NCI-H774 (cell line): ENCODE data around the gene CLTCL1.

Experiments
- DNase-seq: peaks from one replicate; lab custom pipeline; 2025; lab: John Stamatoyannopoulos, UW

CLTCL1 gene

DNA sequence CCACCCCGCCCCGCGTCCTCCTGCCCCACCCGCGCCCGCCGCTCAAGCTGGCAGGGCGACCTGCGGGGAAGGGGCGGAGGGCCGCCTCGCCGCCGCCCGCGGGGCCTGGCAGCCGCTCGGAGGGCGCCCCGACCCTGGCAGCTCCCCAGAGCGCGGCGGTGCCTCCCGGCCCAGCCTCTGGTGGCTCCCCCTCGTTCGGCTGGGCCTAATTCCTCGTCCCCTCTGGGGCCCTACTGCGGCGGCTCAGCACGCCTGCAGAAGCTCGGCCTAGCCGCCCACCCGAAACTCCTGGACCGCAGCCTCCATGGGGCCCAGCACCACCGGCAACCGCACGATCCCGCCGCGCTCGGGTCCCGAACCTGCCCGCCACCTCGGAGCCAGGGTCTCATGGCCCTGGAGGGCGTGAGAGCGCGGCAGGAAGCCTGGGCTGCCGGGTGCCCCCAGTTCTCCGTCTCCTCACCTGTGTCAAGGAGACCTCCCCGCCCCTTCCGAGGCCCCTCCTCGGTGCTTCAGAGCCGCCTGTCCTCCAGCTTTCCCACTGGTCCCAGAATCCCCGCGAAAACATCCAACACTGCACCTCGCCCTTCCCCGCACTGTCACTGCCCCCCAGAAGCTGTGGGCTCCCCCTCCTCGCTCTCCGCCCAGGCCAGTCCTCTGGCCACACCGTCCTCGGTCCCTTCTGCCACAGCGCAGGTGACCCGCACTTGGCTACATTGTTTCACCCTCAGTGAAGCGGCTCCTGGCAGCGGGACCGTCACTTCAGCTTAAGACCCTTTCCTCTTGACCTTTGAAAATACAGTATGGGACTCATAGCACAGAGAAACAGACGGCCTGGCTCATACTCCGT lies 140.8 kb downstream of the CLTCL1 start:
- no peak for DNase-seq

- DNase-seq: no peak
Observed at GRCh38 chr22:19149991-19150390, 141.5 kb downstream of the CLTCL1 start, which contains the start of gene GSC2. Gene GSC2, minus strand, starts transcription at chr22:19150292. Its CDS starts 9 bp downstream, at chr22:19150283.

DNA sequence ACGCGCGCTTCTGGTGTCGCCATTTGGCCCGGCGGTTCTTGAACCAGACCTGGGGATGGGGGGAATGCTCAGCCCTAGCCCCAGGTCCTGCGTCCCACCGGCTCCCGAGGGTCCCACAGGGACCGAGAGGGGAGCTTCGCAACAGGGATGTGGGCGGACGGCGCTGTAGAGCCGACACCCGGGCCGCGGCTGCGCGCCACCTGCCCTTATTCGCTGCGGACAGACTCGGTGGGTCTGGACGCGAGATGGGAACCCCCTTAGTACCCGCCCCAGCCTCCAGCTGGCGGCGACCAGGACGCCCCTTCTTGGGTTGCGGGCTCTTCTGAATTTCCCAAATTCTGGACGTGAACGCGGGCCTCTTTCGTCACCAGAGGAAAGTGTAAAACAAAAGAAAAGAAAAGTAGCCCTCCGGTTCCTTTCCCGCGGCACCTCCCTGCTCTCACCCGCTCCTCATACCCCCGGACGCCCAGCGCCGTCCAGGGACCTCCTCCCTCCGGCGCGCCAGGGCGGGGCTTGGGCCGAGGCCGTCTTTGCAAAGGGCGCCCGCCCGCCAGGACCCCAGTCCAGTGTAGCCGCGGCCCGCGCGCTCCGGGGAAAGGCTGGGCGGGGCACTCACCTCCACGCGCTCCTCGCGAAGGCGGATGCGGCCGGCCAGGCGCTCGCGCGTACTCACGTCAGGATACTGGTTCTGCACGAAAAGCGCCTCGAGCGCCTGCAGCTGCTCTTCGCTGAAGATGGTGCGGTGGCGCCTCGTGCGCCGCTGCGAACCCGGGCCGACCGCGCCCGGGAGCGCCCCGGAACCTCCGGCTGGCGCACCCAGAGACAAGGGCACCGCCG lies 142.3 kb downstream of the CLTCL1 start:
- DNase-seq: no peak

DNA sequence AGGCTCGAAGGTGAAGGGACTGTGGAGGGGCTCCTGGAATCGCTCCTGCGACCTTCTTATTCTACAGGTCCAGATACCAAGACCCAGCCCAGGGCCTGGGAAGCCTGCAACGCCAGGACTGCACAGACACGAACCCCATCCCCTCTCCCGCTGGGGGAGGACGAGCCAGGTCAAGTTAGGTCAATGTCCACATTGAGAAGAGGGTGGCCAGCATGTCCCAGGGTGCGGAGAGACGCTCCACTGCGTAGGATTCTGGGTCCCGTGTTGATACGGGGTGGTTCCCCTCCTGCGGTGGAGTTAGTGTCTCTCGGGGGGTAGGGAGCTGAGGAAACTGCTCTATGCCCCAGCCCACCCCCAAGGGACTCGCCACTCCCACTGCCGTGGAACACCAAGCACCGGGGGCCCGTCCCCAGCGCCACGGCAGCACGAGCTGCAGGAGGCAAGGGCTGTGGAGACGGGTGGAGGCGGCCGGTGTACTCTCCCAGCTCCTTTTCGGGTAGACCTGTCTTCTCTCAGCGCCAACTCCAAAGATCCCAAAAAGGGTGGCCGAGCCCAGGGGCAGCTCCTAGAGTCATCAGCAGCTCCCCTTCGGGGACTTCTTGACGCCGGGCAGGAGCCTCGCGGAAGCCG lies 143.0 kb downstream of the CLTCL1 start:
- DNase-seq: no peak

GRCh38 chr22:19147195-19147780 lies 144.2 kb downstream of the CLTCL1 start:
- DNase-seq: no peak

DNA sequence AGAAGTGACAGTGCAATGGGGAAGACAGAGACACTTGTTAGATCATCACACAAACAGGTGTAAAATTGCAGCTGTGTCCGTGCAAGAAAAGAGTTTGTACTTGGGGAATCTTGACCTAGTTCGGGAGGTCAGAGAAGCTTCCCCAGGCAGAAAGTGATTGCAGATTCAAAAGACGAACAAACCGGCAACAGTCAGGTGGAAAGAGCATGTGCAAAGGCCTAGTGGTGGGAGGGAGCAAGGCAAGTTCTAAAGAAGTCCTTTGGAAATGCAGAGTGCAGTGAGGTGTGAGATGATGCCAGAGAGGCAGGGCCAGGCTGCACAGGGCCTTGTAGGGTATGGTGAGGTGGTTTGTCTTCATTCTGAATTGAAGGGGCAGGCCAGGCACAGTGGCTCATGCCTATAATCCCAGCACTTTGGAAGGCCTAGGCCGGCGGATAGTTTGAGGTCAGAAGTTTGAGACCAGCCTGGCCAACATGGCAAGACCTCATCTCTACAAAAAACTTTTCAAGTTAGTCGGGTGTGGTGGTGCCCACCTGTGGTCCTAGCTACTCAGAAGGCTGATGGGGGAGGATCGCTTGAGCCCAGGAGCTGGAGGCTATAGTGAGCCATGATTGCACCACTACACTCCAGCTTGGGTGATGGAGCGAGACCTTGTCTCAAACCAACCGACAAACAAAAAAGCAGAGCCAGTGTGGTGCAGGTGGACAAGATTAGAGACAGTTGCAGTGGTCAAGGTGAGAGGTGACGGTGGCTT lies 145.1 kb downstream of the CLTCL1 start:
- DNase-seq: no peak

GRCh38 chr22:19143967-19144400 lies 147.5 kb downstream of the CLTCL1 start:
- no peak for DNase-seq

GRCh38 chr22:19143212-19143611 lies 148.3 kb downstream of the CLTCL1 start:
- DNase-seq: no peak

- no peak for DNase-seq
Observed at GRCh38 chr22:19142394-19142793, 149.1 kb downstream of the CLTCL1 start.

- DNase-seq: no peak
Observed at GRCh38 chr22:19139974-19140373, 151.5 kb downstream of the CLTCL1 start.

- DNase-seq: no peak
Observed at GRCh38 chr22:19139001-19139356, 152.5 kb downstream of the CLTCL1 start.

- no peak for DNase-seq
Observed at GRCh38 chr22:19138217-19139000, 153.1 kb downstream of the CLTCL1 start.

DNA sequence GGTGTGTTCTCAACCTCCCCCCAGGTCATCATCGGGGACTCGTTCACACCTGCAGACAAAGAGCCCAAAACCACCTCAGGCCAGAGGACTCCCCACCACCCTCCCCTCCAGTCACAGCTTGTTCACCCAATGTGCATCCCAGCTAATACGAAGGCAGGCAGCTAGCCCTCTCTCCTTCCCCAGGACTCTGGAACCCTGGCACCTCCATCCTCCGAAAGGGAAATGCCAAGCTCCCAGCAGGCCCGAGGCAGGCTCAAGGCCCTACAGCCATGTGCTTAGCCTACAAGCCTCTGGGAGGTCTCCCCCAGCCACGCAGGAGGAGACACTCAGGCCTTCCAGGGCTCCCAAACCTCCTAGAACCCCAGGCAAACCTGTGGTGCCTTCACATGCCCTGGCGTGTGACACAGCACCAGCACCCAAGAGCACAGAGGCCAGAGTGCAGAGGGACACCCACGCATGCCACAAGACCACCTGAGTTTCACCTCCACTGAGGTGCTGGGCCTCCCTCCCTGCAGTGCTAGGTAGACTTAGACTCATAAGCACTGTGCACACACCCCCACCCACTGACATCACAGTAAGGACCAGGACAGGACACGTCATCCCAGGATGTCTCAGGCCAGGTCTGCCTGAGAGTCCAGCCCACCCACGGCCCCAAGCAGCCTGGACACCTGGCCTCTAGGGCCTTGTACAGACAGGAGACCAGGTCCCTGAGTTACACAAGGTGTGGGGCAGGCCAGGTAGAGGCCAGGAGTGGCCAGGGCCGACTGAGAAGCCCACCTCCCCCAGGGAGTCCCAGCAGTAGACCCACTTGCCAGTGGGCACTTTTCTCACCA lies 153.9 kb downstream of the CLTCL1 start:
- DNase-seq: no peak

DNA sequence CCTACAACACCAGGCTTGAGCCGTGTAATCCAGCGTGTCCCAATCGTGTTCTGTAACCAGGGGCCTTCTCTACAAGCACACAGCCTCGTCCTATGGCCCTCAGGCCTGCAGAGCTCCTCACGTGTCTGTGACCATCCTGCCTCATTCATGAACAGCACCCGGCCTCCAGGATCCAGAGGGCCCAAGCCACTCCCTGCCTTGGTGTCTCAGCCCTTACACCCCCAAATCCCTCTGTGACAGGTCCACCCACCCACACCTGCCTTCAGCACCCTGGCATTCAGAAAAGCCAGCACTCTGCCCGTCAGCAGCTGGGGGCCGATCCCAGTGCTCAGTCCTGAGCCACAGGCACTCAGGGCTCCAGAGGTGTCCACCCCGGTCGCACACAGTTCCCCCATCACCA lies 154.6 kb downstream of the CLTCL1 start:
- no peak for DNase-seq

DNA sequence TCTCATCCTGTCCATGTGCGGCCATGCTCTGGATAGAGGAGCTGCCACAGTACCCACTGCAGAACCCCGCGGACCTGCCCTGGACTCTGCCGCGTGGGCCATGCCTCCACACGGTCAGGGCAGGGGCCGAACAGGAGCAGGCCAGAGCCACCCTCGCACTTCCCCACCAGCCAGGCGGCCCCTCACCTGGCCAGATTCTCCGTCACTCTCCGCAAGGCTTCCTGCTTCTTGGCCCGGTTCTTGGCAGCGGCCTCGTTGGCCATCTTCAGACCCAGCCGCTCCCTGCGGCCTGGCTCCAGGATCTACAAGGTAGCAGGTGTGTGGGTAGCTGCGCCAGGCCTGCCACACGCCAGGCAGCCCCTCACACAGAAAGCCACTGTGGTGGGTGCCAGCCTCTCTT lies 156.6 kb downstream of the CLTCL1 start:
- no peak for DNase-seq

GRCh38 chr22:19134176-19134831 lies 157.2 kb downstream of the CLTCL1 start:
- DNase-seq: no peak

GRCh38 chr22:19133561-19133960 lies 158.0 kb downstream of the CLTCL1 start:
- no peak for DNase-seq

DNA sequence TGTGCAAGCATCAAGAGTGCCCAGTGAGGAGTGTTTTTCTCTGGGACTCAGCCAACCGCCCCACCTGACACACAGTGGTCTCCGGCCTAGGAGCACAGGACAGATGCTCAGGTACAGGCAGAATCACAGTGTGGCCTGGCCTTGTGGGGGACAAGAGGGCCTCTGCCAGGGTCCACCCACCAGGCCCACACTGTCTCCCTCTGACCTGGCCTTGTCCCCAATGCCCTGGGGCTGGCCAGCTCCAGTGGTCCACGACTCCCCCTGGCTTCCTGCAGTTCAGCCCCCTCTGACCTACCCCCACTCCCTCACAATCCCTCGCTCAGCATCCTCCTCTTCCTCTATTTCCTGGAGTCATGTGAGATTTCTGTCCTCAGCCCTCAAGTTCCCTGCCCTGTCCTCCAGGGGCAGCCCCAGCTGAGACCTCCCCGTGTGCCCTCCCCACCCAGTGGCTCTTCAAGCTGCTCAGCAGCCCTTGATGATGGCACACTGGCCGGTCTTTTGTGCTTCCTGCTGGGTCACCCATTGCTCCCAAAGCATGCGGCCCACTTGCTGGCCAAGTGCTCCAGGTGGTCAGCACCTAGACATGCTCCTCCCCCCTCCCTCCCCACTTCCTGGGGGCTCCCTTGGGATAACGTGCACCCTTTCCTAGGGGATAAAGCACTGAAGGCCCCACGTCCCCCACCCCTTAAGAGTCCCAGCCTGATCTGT lies 158.7 kb downstream of the CLTCL1 start:
- DNase-seq: no peak

- DNase-seq: no peak
Observed at GRCh38 chr22:19132153-19132552, 159.4 kb downstream of the CLTCL1 start.
